H4 (cell line): Measurements from ENCODE around the gene SHCBP1L. TPM values are rescaled to one million over a fixed set of nuclear protein-coding genes. Genes with fewer than 3 reads are reported as not detected.

ENCODE experiments used
- DNase-seq: peaks from one replicate; pipeline ENCODE4 v3.0.0-alpha.2; 2015; ENCODE audit warnings: low spot score
- total RNA-seq: library from RNA; depleted of rRNA; stranded (reverse); fragments of >200 nt; shearing (Covaris generic); gene quantifications from 2 replicates; pipeline ENCODE4 v1.2.3, GENCODE V29; 2014

SHCBP1L gene
- total RNA-seq, 1 experiment from 2014 or later, result not detected

GRCh38 chr1:182890927-182891610, 61.9 kb downstream of the SHCBP1L start:
- no peak for DNase-seq

- DNase-seq, result no peak
These were observed 63.0 kb downstream of the SHCBP1L start for GRCh38 chr1:182889997-182890396.

GRCh38 chr1:182888736-182889531, 64.0 kb downstream of the SHCBP1L start:
- no peak for DNase-seq

- DNase-seq, result no peak
These were observed 66.0 kb downstream of the SHCBP1L start for GRCh38 chr1:182886985-182887384.

GRCh38 chr1:182885591-182885990, 67.4 kb downstream of the SHCBP1L start:
- DNase-seq, result no peak

GRCh38 chr1:182884872-182885271, 68.1 kb downstream of the SHCBP1L start:
- no peak for DNase-seq

GRCh38 chr1:182877842-182878241, 75.1 kb downstream of the SHCBP1L start:
- DNase-seq, result no peak

- no peak for DNase-seq
These were observed 75.6 kb downstream of the SHCBP1L start for GRCh38 chr1:182877331-182877730.

GRCh38 chr1:182875889-182876288, 77.1 kb downstream of the SHCBP1L start:
- DNase-seq, result no peak

- no peak for DNase-seq
These were observed 80.1 kb downstream of the SHCBP1L start for GRCh38 chr1:182872881-182873280.

- DNase-seq, result no peak
These were observed 83.7 kb downstream of the SHCBP1L start for GRCh38 chr1:182869241-182869666.

- no peak for DNase-seq
These were observed 85.1 kb downstream of the SHCBP1L start for GRCh38 chr1:182867861-182868260.

GRCh38 chr1:182863940-182864339, 89.0 kb downstream of the SHCBP1L start:
- no peak for DNase-seq

GRCh38 chr1:182862827-182863226, 90.1 kb downstream of the SHCBP1L start:
- no peak for DNase-seq

GRCh38 chr1:182861994-182862393, 91.0 kb downstream of the SHCBP1L start:
- no peak for DNase-seq

- DNase-seq, result no peak
These were observed 92.3 kb downstream of the SHCBP1L start for GRCh38 chr1:182860658-182861057.

- DNase-seq, result no peak
These were observed 95.8 kb downstream of the SHCBP1L start for GRCh38 chr1:182857212-182857611.

- DNase-seq, result no peak
These were observed 97.1 kb downstream of the SHCBP1L start for GRCh38 chr1:182855911-182856310.

GRCh38 chr1:182851825-182852224, 101.1 kb downstream of the SHCBP1L start:
- no peak for DNase-seq

- DNase-seq, result no peak
These were observed 102.6 kb downstream of the SHCBP1L start for GRCh38 chr1:182850319-182850718.
